HepG2 (cell line): ENCODE data around the gene ZBTB7B. TPM values are rescaled to one million over a fixed set of nuclear protein-coding genes. Genes with fewer than 3 reads are reported as not detected.

Experiments used
- ATRX ChIP-seq: sonication (generic); formaldehyde crosslinking; IDR thresholded peaks from 2 replicates; pipeline ENCODE4 v1.4.0; 2020; ENCODE audit warnings: missing genetic modification reagents, borderline replicate concordance
- DPF2 ChIP-seq: sonication (generic); formaldehyde crosslinking; IDR thresholded peaks from 2 replicates; pipeline ENCODE4 v1.4.0; 2020; ENCODE audit warnings: mild to moderate bottlenecking, low read depth, missing genetic modification reagents, borderline replicate concordance
- ETV6 ChIP-seq: sonication (generic); formaldehyde crosslinking; conservative IDR thresholded peaks from 2 replicates; pipeline ENCODE4 v1.4.0; 2020; ENCODE audit warnings: missing genetic modification reagents
- FIP1L1 ChIP-seq: fragments of 200-400 bp; formaldehyde crosslinking; IDR thresholded peaks from 2 replicates; pipeline ENCODE4 v1.6.1; 2018; ENCODE audit warnings: low read depth, mild to moderate bottlenecking, low read length, moderate library complexity, borderline replicate concordance; ENCODE audit not compliant: insufficient read depth
- FOXC1 ChIP-seq: sonication (generic); formaldehyde crosslinking; IDR thresholded peaks from 2 replicates; pipeline ENCODE4 v1.8.0; 2022; ENCODE audit warnings: mild to moderate bottlenecking, missing genetic modification reagents, borderline replicate concordance
- MBNL3 ChIP-seq: fragments of 250-450 bp; sonication (Bioruptor Pico); conservative IDR thresholded peaks from 2 replicates; pipeline ENCODE4 v1.8.0; 2022; ENCODE audit warnings: mild to moderate bottlenecking, inconsistent platforms
- MYC ChIP-seq: sonication (generic); formaldehyde crosslinking; IDR thresholded peaks from 2 replicates; pipeline ENCODE4 v1.9.0; 2021; ENCODE audit warnings: missing genetic modification reagents, borderline replicate concordance
- NFATC3 ChIP-seq: sonication (generic); formaldehyde crosslinking; IDR thresholded peaks from 2 replicates; pipeline ENCODE4 v1.5.1; 2020; ENCODE audit warnings: mild to moderate bottlenecking, missing genetic modification reagents
- REST ChIP-seq, 2 experiments: IDR thresholded peaks; 2 replicates each; pipeline ENCODE4 v1.6.1; 2011 to 2012; ENCODE audit warnings: low read length in 2 of 2, borderline replicate concordance in 1 of 2, low read depth in 1 of 2, mild to moderate bottlenecking in 1 of 2, moderate library complexity in 1 of 2
- SIX4 ChIP-seq: sonication (generic); formaldehyde crosslinking; IDR thresholded peaks from 2 replicates; pipeline ENCODE4 v1.4.0; 2020; ENCODE audit warnings: missing genetic modification reagents
- TFDP1 ChIP-seq: IDR thresholded peaks from 2 replicates; pipeline ENCODE4 v1.6.1; 2016; ENCODE audit warnings: missing compliant biosample characterization, missing genetic modification reagents, borderline replicate concordance
- ZFX ChIP-seq: sonication (generic); formaldehyde crosslinking; IDR thresholded peaks from 2 replicates; pipeline ENCODE4 v1.4.0; 2020; ENCODE audit warnings: mild to moderate bottlenecking, low read depth, missing genetic modification reagents, moderate library complexity
- ZNF281 ChIP-seq: sonication (generic); formaldehyde crosslinking; IDR thresholded peaks from 2 replicates; pipeline ENCODE4 v1.4.0; 2020; ENCODE audit warnings: missing genetic modification reagents, borderline replicate concordance
- ZNF652 ChIP-seq: IDR thresholded peaks from 2 replicates; pipeline ENCODE4 v1.6.1; 2016; ENCODE audit warnings: low read depth, borderline replicate concordance
- ZNF780A ChIP-seq: sonication (generic); formaldehyde crosslinking; IDR thresholded peaks from 2 replicates; pipeline ENCODE4 v1.8.0; 2022; ENCODE audit warnings: mild to moderate bottlenecking, missing genetic modification reagents, moderate library complexity
- polyA plus RNA-seq, 8 experiments: library from polyadenylated mRNA; depleted of rRNA in 3 of 8; stranded (reverse) in 7 of 8; unstranded in 1 of 8; fragments of >200 nt; fragmentation: Illumina TruSeq in 4 of 8; extraction: Trizol in 4 of 8; gene quantifications; 2 replicates each; pipeline versions ENCODE4 v1.2.1 to v1.2.3, GENCODE V29; 2011 to 2016; ENCODE audit warnings: low read depth in 4 of 8, missing spikeins in 1 of 8, mixed read lengths in 1 of 8; ENCODE audit not compliant: insufficient read depth in 1 of 8
- total RNA-seq, 5 experiments: library from RNA; depleted of rRNA; stranded (reverse); fragments of >200 nt; fragmentation: Illumina TruSeq; extraction: Trizol; gene quantifications; 2 replicates each; pipeline ENCODE4 v1.2.3, GENCODE V29; 2016; ENCODE audit warnings: low read depth in 1 of 5
- TF ChIP-seq, protein P1 (sequence below): sonication (generic); formaldehyde crosslinking; IDR thresholded peaks from 2 replicates; pipeline ENCODE4 v1.4.0; 2020; ENCODE audit warnings: missing genetic modification reagents, borderline replicate concordance

ZBTB7B gene
- total and polyA plus RNA-seq, 2 of the 13 experiments (the other 11 are each of a cell fraction or from before 2014, with no cell fraction given) = 15.5 to 17.5 TPM

DNA sequence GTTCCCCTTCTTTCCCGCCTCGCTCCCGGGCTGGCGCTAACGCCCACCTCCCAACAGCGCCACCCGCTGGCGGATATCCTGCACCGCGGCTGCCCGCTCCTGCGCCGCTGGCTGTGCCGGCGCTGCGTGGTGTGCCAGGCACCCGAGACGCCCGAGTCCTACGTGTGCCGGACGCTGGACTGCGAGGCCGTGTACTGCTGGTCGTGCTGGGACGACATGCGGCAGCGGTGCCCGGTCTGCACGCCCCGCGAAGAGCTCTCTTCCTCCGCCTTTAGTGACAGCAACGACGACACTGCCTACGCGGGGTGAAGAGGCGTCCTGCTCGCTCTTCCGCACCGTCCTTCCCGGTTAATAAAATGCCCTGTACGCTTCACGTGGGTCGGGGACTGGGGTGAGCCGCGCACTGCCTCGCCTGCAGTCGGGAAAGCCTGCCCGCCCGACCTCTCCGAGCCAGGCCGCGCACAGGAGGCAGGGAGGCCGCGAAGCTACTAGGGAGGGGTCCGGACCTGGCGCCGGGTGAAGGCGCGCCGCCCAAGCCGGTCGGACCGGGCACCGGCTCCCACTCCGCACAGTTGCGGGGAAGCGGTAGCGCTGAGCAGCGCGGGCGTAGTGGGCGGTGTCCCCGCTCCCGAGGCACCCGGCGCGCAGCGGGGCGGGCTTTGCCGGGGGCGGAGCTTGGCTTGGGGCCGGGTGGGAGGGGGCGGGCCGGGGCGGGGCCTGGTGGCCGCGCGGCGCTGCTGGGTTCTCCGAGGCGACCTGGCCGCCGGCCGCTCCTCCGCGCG, 48.1 kb downstream of the ZBTB7B start, which contains the start of gene ADAM15 (continued):
- TF ChIP-seq MBNL3 (CRISPR knock-in tag) (no peak), SIX4 (no peak), ZNF652 (CRISPR knock-in tag) (no peak), NFATC3 (CRISPR knock-in tag) (peak; percentile 47; the same call in 1 of the 2 replicates), ATRX (CRISPR knock-in tag) (no peak), REST (IDR thresholded peaks at IDR 0.05; ENCODE audit: borderline replicate concordance in 1 of 2, low read depth in 1 of 2, low read length in 2 of 2) (no peak; a peak in 1 of 4 replicates), FOXC1 (CRISPR knock-in tag) (peak; percentile 89), ZNF281 (CRISPR knock-in tag) (no peak; the same call in 1 of the 2 replicates), DPF2 (CRISPR knock-in tag) (no peak), ZNF780A (no peak; the same call in 1 of the 2 replicates), ZFX (no peak; the same call in none of the 2 replicates), MYC (CRISPR knock-in tag) (peak; percentile 89; the same call in 1 of the 2 replicates), TFDP1 (CRISPR knock-in tag) (peak; percentile 98), ETV6 (CRISPR knock-in tag) (no peak; the same call in 1 of the 2 replicates), FIP1L1 (no peak)
- TF ChIP-seq, protein P1, sequence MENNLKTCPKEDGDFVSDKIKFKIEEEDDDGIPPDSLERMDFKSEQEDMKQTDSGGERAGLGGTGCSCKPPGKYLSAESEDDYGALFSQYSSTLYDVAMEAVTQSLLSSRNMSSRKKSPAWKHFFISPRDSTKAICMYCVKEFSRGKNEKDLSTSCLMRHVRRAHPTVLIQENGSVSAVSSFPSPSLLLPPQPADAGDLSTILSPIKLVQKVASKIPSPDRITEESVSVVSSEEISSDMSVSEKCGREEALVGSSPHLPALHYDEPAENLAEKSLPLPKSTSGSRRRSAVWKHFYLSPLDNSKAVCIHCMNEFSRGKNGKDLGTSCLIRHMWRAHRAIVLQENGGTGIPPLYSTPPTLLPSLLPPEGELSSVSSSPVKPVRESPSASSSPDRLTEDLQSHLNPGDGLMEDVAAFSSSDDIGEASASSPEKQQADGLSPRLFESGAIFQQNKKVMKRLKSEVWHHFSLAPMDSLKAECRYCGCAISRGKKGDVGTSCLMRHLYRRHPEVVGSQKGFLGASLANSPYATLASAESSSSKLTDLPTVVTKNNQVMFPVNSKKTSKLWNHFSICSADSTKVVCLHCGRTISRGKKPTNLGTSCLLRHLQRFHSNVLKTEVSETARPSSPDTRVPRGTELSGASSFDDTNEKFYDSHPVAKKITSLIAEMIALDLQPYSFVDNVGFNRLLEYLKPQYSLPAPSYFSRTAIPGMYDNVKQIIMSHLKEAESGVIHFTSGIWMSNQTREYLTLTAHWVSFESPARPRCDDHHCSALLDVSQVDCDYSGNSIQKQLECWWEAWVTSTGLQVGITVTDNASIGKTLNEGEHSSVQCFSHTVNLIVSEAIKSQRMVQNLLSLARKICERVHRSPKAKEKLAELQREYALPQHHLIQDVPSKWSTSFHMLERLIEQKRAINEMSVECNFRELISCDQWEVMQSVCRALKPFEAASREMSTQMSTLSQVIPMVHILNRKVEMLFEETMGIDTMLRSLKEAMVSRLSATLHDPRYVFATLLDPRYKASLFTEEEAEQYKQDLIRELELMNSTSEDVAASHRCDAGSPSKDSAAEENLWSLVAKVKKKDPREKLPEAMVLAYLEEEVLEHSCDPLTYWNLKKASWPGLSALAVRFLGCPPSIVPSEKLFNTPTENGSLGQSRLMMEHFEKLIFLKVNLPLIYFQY (CRISPR knock-in tag) = no peak; the same call in 1 of the 2 replicates
